RCC 7860 (cell line): ENCODE data around the gene COL8A2.

Experiments
- DNase-seq: peaks from one replicate; pipeline ENCODE4 v3.0.0-alpha.2; 2015; ENCODE audit warnings: low spot score
- FAIRE-seq: peaks from 2 replicates; lab custom pipeline; 2012; peaks lifted over from hg19 to GRCh38; lab: Jason Lieb, UNC

The COL8A2 gene

DNA sequence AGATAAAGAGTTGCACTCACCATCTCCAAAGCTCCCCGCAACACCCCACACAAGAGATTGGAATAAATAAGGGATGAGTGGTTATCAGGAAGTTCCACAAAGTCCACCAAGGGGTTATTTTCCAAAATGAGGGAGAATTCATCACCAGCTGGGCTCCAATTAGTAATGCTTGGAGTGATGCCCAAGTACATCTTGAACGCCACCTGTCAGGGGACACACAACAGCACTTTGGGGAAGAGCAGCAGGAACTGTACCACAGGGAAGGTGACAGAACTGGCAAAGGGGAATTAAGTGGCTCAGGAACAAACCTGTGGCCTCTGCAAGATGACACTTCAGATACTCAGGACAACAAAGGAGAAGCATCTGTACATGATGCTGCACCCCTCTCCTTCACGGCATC is 12.8 kb upstream of the COL8A2 start:
- no peak for DNase-seq
- no peak for FAIRE-seq

DNA sequence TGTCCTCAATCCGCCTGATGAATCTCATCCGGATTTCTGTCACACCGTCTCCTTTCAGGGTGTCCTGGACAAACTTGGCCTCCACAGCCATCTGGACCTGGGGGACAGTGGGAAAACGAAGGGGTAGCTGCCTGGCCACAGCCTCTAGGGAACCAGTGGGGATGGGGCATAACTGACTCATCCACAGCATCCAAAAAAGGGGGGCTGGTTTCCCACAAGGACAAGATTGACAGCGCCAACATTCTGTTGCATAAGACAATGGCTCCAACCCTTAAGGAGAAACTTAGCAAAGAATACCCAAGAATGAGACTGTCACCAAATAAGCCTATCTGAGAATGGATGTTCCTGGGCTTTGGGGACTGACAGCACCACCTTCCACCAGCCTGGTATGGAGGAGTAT is 12.2 kb upstream of the COL8A2 start:
- DNase-seq, result no peak
- no peak for FAIRE-seq

DNA sequence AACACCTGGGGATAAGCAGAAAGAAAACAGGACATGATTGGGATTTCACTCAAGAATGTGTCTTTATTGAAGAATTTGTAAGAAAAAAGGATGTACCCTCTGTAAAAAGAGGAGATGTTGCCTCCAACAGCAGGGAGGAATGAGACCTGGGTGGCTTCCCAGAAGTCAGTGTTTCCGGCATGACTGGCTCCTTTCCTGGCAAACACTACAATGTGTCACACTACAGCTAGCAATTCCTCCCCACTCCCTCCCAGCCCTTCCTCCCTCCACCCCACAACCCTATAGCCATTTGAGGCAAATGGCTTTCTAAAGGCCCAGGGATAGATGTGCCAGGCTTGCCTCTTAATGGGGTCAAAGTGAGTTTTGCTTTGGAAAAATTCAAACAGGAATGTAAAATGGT is 11.5 kb upstream of the COL8A2 start:
- DNase-seq (peak; percentile 19), FAIRE-seq (no peak)

DNA sequence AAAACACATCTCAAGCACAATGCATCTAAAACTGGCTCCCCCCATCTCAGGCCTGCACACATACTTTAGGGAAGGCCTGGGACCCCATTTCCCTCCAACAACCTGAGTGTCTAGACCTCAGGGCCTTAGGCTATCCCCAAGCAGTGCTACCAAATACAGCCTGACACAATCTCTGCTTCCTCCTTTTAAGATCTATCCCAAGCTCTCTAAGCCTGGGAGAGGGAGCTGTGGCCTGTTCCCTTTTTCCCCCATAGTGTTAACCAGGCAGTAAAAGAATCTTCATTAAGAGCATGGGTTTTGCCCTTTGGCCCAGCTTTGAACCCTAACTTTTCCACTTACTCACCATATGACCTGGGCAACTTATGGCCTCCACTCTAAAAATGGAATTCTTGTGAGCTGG is 10.8 kb upstream of the COL8A2 start:
- DNase-seq (no peak), FAIRE-seq (no peak)

DNA sequence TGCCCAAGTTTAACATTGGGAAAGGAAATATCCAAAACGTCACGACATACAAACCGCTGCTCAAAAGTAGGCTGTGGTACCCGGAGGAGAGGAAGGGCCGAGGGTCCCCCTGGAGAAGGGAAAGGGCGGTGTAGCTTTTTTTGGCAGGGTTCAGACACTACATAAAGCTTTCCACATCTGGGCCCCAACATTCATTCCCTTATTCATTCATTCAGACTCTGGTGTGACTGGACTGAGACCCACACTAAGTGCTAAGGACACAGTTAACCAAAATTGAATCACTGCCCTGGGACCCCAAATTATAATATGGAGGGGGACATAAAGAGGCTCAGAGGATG is 10.3 kb upstream of the COL8A2 start:
- no peak for FAIRE-seq
- no peak for DNase-seq

DNA sequence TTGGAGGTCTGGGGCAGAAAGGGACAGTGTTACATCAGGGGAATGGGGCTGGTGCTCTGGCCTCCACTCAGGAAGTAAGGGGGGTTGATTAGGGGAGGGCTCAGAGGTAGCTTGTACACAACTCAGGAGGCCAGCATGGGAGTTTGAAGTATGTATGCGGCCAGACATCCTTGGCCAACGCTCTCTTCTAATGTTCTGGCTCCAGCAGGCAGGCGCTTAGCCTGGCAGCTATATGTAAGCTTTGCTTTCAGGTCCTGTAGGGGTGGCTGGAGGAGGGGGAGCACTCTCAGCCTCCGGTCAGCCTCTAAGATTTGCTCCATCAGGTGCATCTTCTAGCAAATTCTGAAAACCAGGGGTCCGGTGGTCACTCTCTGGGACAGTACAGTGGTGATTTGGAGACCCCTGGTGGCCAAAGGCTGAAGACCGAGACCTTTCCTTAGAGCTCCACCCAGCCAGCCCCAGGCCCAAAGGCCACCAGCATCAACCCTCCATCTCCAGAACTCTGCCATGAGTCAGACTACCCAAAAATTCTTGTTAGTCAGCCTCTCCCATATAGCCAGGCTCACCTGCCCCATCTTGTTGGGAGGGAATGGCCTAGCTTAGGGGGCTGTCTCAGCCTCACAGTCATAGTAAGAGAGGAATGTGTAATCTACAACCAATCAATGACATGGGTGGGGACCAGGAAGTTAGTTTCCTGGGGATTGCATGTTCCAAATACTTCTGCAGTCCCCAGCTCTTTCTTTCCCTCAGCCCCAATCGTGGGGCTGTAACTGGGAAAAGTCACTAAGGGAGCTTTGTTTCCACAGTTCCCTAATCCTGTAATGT is 9.7 kb upstream of the COL8A2 start:
- FAIRE-seq, result no peak
- DNase-seq, result peak; percentile 26

DNA sequence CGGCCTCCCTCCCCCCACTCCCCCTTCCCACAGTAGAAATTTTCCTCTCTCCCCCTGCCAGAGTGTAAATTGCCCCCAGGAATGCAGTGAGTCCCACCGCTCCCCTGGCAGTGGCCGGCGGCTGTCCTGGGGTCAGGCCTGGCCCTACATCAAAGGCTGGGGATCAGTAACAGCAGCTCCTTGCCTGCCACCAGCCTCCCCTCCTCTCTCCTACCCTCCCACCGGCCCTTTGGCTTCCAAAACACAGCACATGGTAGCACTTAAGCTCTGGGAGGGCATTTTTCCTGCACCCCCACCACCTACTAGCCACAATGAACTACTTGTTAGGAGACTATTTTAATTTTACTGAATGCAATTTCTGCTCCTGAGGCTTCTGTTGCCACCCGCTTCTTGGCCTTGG is 9.0 kb upstream of the COL8A2 start:
- DNase-seq, result no peak
- no peak for FAIRE-seq

DNA sequence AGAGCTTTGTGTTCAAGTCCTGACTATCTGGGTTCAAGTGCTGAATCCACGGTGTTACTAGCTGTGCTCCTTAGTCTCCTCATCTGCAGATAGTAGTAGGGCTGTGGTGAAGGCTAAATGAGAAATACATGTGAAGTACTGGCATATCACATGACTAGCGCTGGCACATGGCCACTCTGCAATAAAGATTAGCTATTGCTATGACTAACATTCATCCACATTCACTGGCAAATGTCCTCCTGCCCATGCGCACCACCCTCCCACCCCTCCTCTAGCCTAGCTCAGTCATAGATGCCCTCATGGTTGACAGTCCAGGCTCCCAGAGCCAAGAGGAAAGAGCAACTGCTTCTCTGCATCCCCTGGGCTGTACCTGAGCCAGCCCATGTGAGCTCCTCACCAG is 8.5 kb upstream of the COL8A2 start:
- peak; percentile 92 for DNase-seq
- FAIRE-seq, result peak; percentile 94

DNA sequence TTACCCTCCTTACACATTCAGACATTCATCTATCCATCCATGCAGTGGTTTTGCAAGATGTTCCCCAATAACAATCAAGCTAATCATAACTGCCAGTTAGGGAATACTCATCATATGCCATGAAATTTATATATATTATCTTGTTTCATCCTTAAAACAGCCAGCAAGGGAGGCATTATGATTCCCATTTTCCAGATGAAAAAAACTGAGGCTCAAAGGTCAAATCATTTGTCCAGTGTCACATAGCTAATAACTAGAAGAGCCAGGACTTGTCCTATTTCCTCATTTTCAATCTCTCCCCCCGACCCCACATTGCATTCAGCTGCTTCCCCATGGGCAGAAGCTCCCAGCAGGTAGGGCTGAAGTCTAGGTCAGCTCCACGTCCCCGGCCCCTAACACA is 7.0 kb upstream of the COL8A2 start:
- FAIRE-seq (no peak), DNase-seq (no peak)

DNA sequence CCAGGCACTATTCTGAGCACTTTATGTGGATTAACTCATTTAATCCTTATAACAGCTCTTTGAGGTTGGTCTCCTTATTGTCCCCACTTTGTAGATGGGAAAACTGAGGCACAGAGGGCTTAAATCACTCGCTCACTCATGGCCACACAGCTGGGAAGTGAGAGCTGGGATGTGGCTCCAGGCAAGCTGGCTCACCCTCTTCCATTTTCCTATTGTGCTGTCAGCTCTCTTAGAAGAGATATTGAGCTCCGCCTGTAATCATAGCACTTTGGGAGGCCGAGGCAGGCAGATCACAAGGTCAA is 3.8 kb upstream of the COL8A2 start:
- DNase-seq (no peak), FAIRE-seq (no peak)

DNA sequence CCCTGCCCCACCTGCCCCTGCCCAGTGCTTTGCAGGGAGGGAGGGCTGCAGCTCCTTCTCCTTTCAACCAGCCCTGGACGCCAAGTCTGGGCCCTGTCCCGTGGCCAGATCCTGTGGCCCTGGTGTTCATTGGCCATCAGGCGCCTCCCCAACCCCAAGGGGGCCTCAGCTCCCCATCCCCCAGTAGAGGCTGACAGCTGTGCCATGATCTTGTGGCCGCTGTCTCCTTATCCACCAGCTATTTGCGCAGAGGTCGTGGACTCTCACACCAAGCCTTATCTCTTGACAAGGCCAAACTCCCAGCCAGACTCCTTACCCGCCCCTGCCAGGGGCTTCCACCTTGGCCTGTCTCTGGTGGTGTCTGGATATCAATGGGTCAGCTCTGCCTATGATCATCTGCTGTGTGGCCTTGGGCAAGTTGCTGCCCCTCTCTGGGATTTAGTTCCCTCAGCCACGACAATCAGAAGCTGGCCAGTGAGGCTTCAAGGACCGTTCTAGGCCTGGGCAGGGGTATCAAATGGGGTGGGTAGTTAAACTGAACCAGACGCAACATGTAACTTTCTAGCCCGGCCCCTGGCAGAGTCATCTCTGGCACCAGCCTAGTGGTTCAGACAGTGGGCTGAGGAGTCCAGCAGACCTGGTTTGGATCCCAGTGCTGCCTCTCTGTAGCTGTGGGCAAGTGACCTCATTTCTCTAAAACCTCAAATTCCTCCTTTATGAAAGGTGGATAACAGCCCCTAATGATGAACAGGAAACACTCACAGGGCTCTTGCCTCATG is 3.3 kb upstream of the COL8A2 start:
- DNase-seq (peak; percentile 60), FAIRE-seq (peak; percentile 50)

DNA sequence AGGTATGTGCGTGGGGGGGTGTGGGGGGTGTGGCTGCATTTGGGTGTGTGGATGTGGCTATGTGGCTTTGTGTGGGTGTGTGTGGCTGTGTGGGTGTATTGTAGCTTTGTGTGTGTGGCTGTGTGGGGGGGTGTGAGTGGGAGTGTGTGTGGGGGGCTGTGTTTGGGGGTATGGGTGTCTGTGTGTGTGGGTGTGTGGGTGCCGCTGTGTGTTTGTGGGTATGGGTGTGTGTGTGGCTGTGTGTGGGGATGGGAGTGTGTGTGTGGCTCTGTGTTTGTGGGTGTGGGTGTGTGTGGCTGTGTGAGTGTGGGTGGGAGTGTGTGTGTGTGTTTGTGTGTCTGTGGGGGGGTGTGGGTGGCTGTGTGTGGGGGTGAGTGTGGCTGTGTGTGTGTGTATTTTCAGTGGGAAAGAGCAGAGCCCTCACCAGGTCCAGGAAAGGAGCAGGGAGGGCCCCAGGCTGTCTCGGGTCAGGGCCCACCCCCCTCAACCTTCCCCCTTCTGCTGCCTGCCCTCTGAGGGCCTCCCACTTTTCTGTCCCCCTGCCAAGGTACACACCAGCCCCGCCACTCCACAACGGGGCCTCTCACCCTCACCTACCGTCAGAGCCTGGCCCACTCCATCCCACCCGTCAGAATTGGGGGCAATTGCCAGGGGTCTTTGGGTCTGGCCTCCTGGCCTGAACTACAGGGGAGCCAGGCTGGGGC is 1.9 kb upstream of the COL8A2 start:
- no peak for DNase-seq
- no peak for FAIRE-seq

DNA sequence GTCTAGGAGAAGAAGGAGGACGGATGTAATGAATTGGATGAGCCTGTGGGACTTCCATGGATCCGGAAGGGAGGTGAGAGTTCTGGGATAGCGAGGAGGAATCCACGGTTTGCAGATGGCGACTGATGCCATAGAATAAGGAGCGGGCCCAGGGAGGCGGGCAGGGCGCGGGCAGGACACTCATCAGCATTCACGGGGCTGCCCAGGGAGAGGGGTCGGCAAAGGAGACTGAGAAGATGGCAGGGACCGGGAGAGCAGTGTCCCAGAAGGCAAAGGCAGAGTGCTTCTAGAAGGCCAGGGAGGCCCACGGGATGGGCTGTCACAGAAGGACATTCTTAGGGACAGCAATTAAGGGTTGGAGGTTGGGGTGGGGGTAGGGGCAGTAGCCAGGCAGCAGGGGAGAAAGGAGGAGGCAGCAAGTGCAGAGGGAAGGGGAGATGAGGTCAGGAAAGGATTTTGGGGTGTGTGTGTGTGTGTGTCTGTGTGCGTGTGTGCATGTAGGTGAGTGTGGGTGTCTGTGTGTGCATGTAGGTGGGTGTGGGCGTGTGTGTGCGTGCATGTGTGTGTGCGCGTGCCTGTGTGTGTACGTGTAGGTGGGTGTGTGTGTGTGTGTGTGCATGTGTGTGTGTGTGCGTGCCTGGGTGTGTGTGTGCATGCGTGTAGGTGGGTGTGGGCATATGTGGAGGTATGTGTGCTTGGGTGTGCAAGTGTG is 1.1 kb upstream of the COL8A2 start:
- FAIRE-seq (no peak), DNase-seq (no peak)

DNA sequence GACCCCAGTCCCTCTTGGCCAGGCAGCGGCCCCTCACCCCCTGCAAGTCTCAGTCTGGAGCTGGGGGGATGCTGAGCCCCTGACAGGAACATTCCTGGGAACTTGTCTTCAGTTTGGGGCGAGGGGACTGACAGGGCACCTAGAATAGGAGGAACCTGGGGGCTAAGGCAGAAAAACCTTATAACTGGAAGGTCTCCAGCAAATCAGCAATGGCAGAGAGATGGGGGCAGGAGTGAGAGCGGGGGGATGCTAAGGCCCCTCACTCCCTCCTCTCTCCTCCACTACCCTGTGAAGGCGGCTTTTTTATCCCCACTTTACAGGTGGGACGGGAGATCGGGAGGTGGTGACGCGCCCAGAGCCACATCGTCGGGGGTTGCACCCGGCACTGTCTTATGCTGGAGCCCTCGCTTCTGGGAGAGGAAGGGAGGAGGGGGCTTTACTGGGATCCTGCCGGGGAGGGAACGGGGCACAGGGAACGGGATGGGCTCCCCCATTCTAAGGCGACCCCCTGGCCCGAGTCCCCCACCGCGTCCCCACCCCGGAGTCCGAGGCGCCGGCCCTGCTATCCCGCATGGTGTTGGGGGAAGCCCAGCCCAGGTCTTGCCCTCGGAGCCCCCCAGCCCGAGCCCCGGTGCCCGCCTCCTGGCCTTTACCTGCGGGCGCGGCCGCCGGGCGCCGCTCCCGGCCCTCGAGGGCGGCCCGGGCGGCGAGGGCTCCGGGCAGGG is 456 bp downstream of the COL8A2 start:
- FAIRE-seq (no peak), DNase-seq (no peak)

DNA sequence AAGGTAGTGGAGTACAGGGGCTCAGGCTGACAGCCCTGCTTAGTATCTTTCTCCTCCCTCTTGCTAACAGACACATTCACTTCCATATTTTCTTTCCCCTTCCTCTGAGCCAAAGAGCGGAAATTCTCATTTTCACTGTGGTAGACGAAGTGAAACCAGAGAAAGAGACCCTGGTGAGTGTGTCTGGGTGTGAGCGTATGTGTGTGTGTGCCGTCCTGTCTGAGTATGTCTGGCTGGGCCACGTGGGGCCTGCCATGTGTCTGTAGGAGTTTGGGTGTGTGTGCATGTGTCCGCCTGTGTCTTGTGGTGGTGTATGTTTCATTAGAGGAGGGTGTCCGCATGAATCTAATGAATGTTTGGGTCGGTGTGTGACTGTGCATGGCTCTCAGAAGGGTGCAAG is 1.7 kb downstream of the COL8A2 start:
- no peak for DNase-seq
- no peak for FAIRE-seq

DNA sequence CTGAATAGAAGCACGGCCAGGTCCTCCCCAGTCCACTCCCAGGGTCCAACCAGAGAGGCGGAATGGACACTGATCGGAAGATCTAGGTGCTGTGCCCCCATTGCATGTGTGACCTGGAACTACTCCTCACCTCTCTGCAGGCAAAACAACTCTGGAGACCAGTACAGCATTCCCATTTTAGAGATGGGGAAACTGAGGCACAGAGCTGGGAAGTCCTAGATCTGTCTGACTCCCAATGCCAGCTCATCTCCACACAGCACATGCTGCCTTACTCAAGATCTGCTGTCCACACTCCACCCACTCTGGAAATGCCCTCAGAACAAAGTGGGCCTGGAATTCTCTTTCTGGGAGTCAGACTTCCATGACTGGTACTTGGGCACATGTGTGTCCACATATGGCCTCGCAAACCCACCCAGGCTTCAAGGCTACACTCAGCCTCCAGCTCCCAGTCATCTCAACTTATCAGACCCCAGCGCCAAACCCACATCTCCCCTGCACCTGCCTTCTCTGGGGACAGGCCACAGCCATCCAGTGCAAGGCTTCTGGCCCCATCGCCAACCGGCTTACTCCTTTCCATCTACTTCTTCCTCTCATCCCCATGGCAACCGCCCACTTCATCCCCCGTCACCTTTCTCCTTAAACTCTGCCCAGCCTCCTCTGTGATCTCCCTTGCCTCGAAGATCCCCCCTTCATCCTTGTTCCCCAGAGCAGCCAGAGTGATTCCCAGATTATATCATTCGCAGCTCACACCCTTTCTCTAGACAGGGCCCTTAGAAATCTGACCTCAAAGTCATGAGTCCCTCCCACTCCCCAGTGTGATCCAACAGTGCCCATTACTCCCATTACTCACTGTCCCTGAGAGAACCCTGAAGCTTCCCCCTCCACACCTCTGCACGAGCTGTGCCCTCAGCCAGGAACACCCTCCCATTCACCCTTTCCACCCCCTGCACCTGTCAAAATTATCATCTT is 2.7 kb downstream of the COL8A2 start:
- no peak for DNase-seq
- no peak for FAIRE-seq

DNA sequence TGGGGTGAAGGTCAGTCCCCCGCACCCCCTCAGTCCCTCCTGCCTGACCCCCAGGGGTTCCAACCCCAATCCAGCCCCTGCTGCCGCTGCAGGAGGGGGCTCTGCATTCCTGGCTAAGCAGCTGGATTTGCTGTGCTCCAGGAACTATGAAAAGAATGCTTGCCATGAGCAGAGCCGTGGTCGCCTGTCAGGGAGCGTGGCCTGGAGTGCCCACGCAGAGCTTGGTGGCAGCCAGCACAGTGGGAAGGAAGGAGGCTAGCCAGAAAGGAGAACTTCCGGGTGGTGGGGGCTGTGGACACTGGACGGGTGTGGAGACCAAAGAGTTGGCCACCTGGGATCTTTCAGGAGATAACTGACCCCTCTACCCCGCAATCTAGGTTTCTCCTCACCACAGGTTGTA is 5.6 kb downstream of the COL8A2 start:
- no peak for DNase-seq
- no peak for FAIRE-seq

DNA sequence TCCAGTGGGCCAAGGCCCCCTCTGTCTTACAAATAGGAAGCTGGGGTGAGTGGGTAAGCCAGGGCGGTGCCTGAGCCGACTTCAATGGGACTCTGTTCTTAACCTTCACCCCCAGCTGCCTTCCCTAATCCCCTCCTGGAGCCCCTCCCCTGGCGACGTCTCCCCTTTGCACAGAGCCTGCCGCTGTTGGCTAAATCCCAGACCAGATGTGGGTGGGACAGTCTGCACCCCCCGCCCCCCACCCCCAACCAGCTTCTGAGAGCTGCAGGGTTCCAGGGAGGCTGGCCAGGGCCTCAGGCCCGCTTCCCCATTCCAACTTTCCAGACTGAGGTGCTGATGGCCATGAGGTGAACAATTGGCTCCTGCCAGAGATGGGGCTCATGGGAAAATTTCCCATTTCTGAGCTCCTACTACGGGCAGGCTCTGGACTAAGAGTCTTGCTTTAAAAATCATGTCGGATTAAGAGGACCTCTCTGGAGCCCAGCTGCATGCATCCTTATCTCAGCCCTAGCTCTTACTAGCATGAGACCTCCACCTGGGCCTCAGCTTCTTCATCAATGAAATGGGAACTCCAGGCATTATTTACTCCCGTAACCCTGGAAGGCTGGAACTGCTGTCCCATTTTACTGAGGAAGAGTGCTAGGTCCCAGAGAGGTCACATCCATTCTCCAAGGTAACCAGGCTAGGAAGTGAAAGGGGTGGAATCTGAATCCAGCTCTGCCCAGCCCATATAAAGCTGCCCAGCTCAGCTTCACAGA is 6.4 kb downstream of the COL8A2 start:
- no peak for DNase-seq
- FAIRE-seq, result no peak

DNA sequence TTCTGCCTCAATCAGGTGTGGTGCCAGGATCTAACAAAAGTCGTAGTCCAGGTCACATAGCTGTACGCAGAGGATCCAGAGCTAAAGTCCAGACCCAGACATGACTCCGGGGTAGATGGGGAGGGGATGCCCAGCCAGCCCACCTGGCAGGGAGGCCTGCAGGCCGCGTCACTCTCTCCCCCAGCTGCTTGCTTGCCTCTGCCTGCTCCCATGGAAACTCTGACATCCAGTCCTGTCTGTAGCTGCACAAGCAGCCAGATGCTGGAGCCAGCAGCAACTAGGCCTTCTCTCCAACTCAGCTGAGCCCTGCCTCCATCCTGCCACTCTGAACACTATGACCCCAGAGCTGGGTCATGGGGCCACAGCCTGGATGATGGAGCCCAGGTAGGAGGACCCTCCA is 8.1 kb downstream of the COL8A2 start:
- DNase-seq, result no peak
- no peak for FAIRE-seq
